ENCODE results near the gene VPS13A.

VPS13A gene

GRCh38 chr9:77133011-77133410 is 44.3 kb upstream of the VPS13A start:
- no peak overlapping the region for H3K9ac ChIP-seq (ENCODE audit: low read length)
- no peak overlapping the region for H3K27ac ChIP-seq (ENCODE audit: low read depth, low read length, poor library complexity, severe bottlenecking)
- H2AFZ ChIP-seq (ENCODE audit: low read length), result no peak overlapping the region
- H3K9me3 ChIP-seq (ENCODE audit: low read length), result no peaks in the 10 kb centered on the region
- no peaks in the 10 kb centered on the region for H3K27me3 ChIP-seq (ENCODE audit: insufficient read depth, low read length)
- H4K20me1 ChIP-seq (ENCODE audit: insufficient read depth, low read length), result no peaks in the 10 kb centered on the region
- no peaks in the 10 kb centered on the region for H3K36me3 ChIP-seq (ENCODE audit: insufficient read depth, low read length)
- TF ChIP-seq, protein P1, sequence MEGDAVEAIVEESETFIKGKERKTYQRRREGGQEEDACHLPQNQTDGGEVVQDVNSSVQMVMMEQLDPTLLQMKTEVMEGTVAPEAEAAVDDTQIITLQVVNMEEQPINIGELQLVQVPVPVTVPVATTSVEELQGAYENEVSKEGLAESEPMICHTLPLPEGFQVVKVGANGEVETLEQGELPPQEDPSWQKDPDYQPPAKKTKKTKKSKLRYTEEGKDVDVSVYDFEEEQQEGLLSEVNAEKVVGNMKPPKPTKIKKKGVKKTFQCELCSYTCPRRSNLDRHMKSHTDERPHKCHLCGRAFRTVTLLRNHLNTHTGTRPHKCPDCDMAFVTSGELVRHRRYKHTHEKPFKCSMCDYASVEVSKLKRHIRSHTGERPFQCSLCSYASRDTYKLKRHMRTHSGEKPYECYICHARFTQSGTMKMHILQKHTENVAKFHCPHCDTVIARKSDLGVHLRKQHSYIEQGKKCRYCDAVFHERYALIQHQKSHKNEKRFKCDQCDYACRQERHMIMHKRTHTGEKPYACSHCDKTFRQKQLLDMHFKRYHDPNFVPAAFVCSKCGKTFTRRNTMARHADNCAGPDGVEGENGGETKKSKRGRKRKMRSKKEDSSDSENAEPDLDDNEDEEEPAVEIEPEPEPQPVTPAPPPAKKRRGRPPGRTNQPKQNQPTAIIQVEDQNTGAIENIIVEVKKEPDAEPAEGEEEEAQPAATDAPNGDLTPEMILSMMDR (IDR thresholded peaks at IDR 0.05; ENCODE audit: low read length), result no peak
- TF ChIP-seq EZH2 (IDR thresholded peaks at IDR 0.05; ENCODE audit: borderline replicate concordance, low read length), result no peak
- no peak overlapping the region for H3K4me2 ChIP-seq (ENCODE audit: low read length)
- H3K4me3 ChIP-seq (ENCODE audit: low read depth, low read length, poor library complexity, severe bottlenecking), result no peak overlapping the region
- H3F3A ChIP-seq (ENCODE audit: insufficient read depth, low read length), result no peaks in the 10 kb centered on the region
- H3K4me1 ChIP-seq (ENCODE audit: insufficient read depth, low read length, severe bottlenecking), result no peaks in the 10 kb centered on the region
- no peaks in the 10 kb centered on the region for H3K9me2 ChIP-seq (ENCODE audit: low read depth, low read length)
- no peaks in the 10 kb centered on the region for H3K79me2 ChIP-seq (ENCODE audit: insufficient read depth, low read length)

GRCh38 chr9:77142366-77142765 is 35.0 kb upstream of the VPS13A start:
- no peaks in the 10 kb centered on the region for H4K20me1 ChIP-seq (ENCODE audit: insufficient read depth, low read length)
- H3F3A ChIP-seq (ENCODE audit: insufficient read depth, low read length), result no peaks in the 10 kb centered on the region
- H3K27ac ChIP-seq (ENCODE audit: low read depth, low read length, poor library complexity, severe bottlenecking), result no peak overlapping the region
- no peaks in the 10 kb centered on the region for H3K36me3 ChIP-seq (ENCODE audit: insufficient read depth, low read length)
- no peak overlapping the region for H2AFZ ChIP-seq (ENCODE audit: low read length)
- H3K79me2 ChIP-seq (ENCODE audit: insufficient read depth, low read length), result no peaks in the 10 kb centered on the region
- H3K4me3 ChIP-seq (ENCODE audit: low read depth, low read length, poor library complexity, severe bottlenecking), result no peak overlapping the region
- H3K27me3 ChIP-seq (ENCODE audit: insufficient read depth, low read length), result no peaks in the 10 kb centered on the region
- H3K9me2 ChIP-seq (ENCODE audit: low read depth, low read length), result no peaks in the 10 kb centered on the region
- no peak for TF ChIP-seq EZH2 (IDR thresholded peaks at IDR 0.05; ENCODE audit: borderline replicate concordance, low read length)
- TF ChIP-seq, protein P1 (IDR thresholded peaks at IDR 0.05; ENCODE audit: low read length), result no peak
- no peaks in the 10 kb centered on the region for H3K9me3 ChIP-seq (ENCODE audit: low read length)
- no peaks in the 10 kb centered on the region for H3K4me1 ChIP-seq (ENCODE audit: insufficient read depth, low read length, severe bottlenecking)
- H3K9ac ChIP-seq (ENCODE audit: low read length), result no peak overlapping the region
- H3K4me2 ChIP-seq (ENCODE audit: low read length), result no peak overlapping the region

DNA sequence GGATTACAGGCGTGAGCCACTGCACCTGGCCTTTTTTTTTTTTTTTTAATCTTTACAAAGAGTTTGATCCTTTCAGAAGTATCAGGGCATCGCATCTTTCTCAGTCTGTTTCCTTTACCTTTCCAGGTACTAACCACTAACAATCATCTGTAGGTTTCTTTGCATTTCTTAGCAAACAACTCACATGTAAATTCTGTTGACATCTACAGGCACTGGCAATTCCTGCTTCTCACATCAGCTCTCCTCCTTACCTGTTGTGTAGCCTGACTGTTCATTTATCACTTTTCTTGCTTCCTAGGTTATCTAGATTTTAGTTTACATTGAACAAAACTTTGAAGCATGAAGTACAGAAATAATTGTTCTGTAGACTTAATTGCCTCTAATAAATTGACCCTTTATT is 27.5 kb upstream of the VPS13A start:
- H3K4me2 ChIP-seq (ENCODE audit: low read length), result no peak overlapping the region
- H3K36me3 ChIP-seq (ENCODE audit: insufficient read depth, low read length), result no peaks in the 10 kb centered on the region
- no peaks in the 10 kb centered on the region for H3K4me1 ChIP-seq (ENCODE audit: insufficient read depth, low read length, severe bottlenecking)
- H3F3A ChIP-seq (ENCODE audit: insufficient read depth, low read length), result no peaks in the 10 kb centered on the region
- H3K9me2 ChIP-seq (ENCODE audit: low read depth, low read length), result no peaks in the 10 kb centered on the region
- H3K79me2 ChIP-seq (ENCODE audit: insufficient read depth, low read length), result no peaks in the 10 kb centered on the region
- no peak overlapping the region for H3K27ac ChIP-seq (ENCODE audit: low read depth, low read length, poor library complexity, severe bottlenecking)
- no peak for TF ChIP-seq EZH2 (IDR thresholded peaks at IDR 0.05; ENCODE audit: borderline replicate concordance, low read length)
- TF ChIP-seq, protein P1 (IDR thresholded peaks at IDR 0.05; ENCODE audit: low read length), result no peak
- H3K4me3 ChIP-seq (ENCODE audit: low read depth, low read length, poor library complexity, severe bottlenecking), result no peak overlapping the region
- H3K9me3 ChIP-seq (ENCODE audit: low read length), result no peaks in the 10 kb centered on the region
- no peak overlapping the region for H3K9ac ChIP-seq (ENCODE audit: low read length)
- no peaks in the 10 kb centered on the region for H3K27me3 ChIP-seq (ENCODE audit: insufficient read depth, low read length)
- no peak overlapping the region for H2AFZ ChIP-seq (ENCODE audit: low read length)
- no peaks in the 10 kb centered on the region for H4K20me1 ChIP-seq (ENCODE audit: insufficient read depth, low read length)

All from OCI-LY1 (cell line).